K562 (cell line): Measurements from ENCODE around the gene RACGAP1. TPM values are rescaled to one million over a fixed set of nuclear protein-coding genes. Genes with fewer than 3 reads are reported as not detected.
A peak's percentile ranks its signal among the peaks of the same experiment; 100 is the strongest.

Source experiments
- ATAC-seq: fragments of 200-7000 bp; cut with Tn5 transposase; 3 replicates; pipeline ENCODE4 v1.9.1; 2020; ENCODE audit warnings: moderate library complexity
- BruUV-seq: library from RNA; stranded (reverse); fragments of 400-500 nt; replicated peaks from 2 replicates; lab custom pipeline; 2021; lab: Mats Ljungman, UMichigan
- CTCF ChIA-PET: fragments of 300-600 bp; formaldehyde crosslinking; extraction: SDS; loops from one replicate; lab custom pipeline; 2021; ENCODE audit warnings: low intra/inter-chr PET ratio; lab: Yijun Ruan, JAX
- POLR2A ChIA-PET: fragments of 300-600, 350-650 bp; sonication (Branson Sonifier 250); formaldehyde crosslinking; extraction: SDS; loops from one replicate; lab custom pipeline; 2021; ENCODE audit warnings: antibody characterized with exemption, inconsistent platforms; lab: Yijun Ruan, JAX
- DNase-seq, 4 experiments: peaks; one replicate each; pipeline versions ENCODE4 v3.0.0 to v3.0.0-alpha.2; 2011 to 2018; ENCODE audit warnings: low spot score in 3 of 4, mixed read lengths in 3 of 4; ENCODE audit errors: extremely low read depth in 1 of 4
- FAIRE-seq: peaks from 2 replicates; lab custom pipeline; 2011; peaks lifted over from hg19 to GRCh38; lab: Jason Lieb, UNC
- H2AFZ ChIP-seq: 2 replicates; pipeline ENCODE4 v1.6.0; 2011; ENCODE audit warnings: low read depth, low read length, control low read depth, inconsistent platforms
- H3K27ac ChIP-seq: fragments of 200-600 bp; 3 replicates; pipeline ENCODE4 v1.8.0; 2011; ENCODE audit warnings: low read depth, mild to moderate bottlenecking, control low read depth, inconsistent platforms, low read length, moderate library complexity, mixed read lengths; ENCODE audit errors: extremely low read depth
- H3K27me3 ChIP-seq, 2 experiments: fragments of 300-600 bp in 1 of 2; 2 replicates in 1 of 2; 3 replicates in 1 of 2; pipeline versions ENCODE4 v1.6.0 to v1.8.0; 2011; ENCODE audit warnings: inconsistent platforms in 2 of 2, low read length in 2 of 2, mild to moderate bottlenecking in 1 of 2, mixed read lengths in 1 of 2, moderate library complexity in 1 of 2; ENCODE audit not compliant: control insufficient read depth in 2 of 2, insufficient read depth in 2 of 2
- H3K36me3 ChIP-seq: fragments of 300-600 bp; 3 replicates; pipeline ENCODE4 v1.8.0; 2011; ENCODE audit warnings: mild to moderate bottlenecking, low read length, inconsistent platforms; ENCODE audit not compliant: control insufficient read depth, insufficient read depth
- H3K4me1 ChIP-seq, 2 experiments: fragments of 200-600 bp in 1 of 2; replicated peaks in 1 of 2; 2 replicates in 1 of 2; 3 replicates in 1 of 2; pipeline versions ENCODE4 v1.5.1 to v1.8.0; 2011; ENCODE audit warnings: inconsistent platforms in 2 of 2, low read length in 2 of 2, mild to moderate bottlenecking in 1 of 2, mixed read lengths in 1 of 2, moderate library complexity in 1 of 2; ENCODE audit not compliant: control insufficient read depth in 2 of 2, insufficient read depth in 2 of 2
- H3K4me2 ChIP-seq: 2 replicates; pipeline ENCODE4 v1.6.1; 2011; ENCODE audit warnings: low read length, control low read depth, inconsistent platforms, mixed read lengths; ENCODE audit not compliant: insufficient read depth
- H3K4me3 ChIP-seq: fragments of 200-600 bp; sonication (generic), shearing (Covaris generic); 2 replicates; pipeline ENCODE4 v1.5.1; 2016; ENCODE audit warnings: control low read depth, inconsistent platforms
- H3K79me2 ChIP-seq: fragments of 200-600 bp; 3 replicates; pipeline ENCODE4 v1.8.0; 2011; ENCODE audit warnings: low read length, inconsistent platforms; ENCODE audit not compliant: control insufficient read depth, insufficient read depth
- H3K9ac ChIP-seq, 2 experiments: 2 replicates each; pipeline versions ENCODE4 v1.6.0 to v1.6.1; 2011; ENCODE audit warnings: low read depth in 2 of 2, low read length in 2 of 2, control low read depth in 1 of 2, inconsistent platforms in 1 of 2, mild to moderate bottlenecking in 1 of 2, mixed read lengths in 1 of 2; ENCODE audit not compliant: insufficient read depth in 1 of 2
- H3K9me1 ChIP-seq: one replicate; pipeline ENCODE4 v1.6.0; 2011; ENCODE audit warnings: inconsistent platforms, mild to moderate bottlenecking, low read length, moderate library complexity; ENCODE audit not compliant: control insufficient read depth, insufficient read depth
- H3K9me3 ChIP-seq: replicated peaks from 2 replicates; pipeline ENCODE4 v1.5.1; 2011; ENCODE audit warnings: low read depth, low read length, inconsistent platforms; ENCODE audit not compliant: control insufficient read depth, insufficient read depth
- H4K20me1 ChIP-seq: replicated peaks from 2 replicates; pipeline ENCODE4 v1.6.1; 2011; ENCODE audit warnings: low read length, inconsistent platforms, mixed read lengths; ENCODE audit not compliant: control insufficient read depth, insufficient read depth
- MTA3 ChIP-seq: fragments of 450-650 bp; formaldehyde crosslinking; IDR thresholded peaks from 2 replicates; pipeline ENCODE4 v1.6.1; 2017; ENCODE audit warnings: mild to moderate bottlenecking, borderline replicate concordance
- PRDM10 ChIP-seq: fragments of 450-650 bp; IDR thresholded peaks from 2 replicates; pipeline ENCODE4 v1.6.1; 2018; ENCODE audit not compliant: partially characterized antibody
- SNIP1 ChIP-seq: fragments of 450-650 bp; IDR thresholded peaks from 2 replicates; pipeline ENCODE4 v1.7.1; 2017; ENCODE audit warnings: low read depth, mild to moderate bottlenecking
- WGBS: fragments of 100-300 bp; shearing (Covaris generic); methylation state at CpG from one replicate; pipeline ENCODE4 v1.1.6; 2016; ENCODE audit warnings: low coverage, mixed read lengths; ENCODE audit not compliant: insufficient coverage; ENCODE audit errors: missing lambda C conversion rate; 5-methylcytosine and 5-hydroxymethylcytosine counted together
- in situ Hi-C: fragments of 300-500 bp; cut with MboI; formaldehyde crosslinking; loops from 4 replicates; pipeline ENCODE4 v1.15.0; 2018; ENCODE audit warnings: inconsistent platforms, mixed read lengths
- intact Hi-C: fragments of 100-400 bp; cut with micrococcal nuclease; formaldehyde crosslinking; loops from 2 replicates; pipeline ENCODE4 v1.14.2; 2022
- polyA plus RNA-seq, 8 experiments: library from polyadenylated mRNA; depleted of rRNA in 4 of 8; stranded (reverse) in 5 of 8; unstranded in 3 of 8; fragments of >200 nt; fragmentation: Nextera tagmentation in 2 of 8; fragmentation: Illumina TruSeq in 1 of 8; extraction: Ambion mirVana in 2 of 8; extraction: Trizol in 1 of 8; gene quantifications; 2 replicates each; pipeline versions ENCODE4 v1.2.1 to v1.2.3, GENCODE V29; 2011 to 2014; ENCODE audit warnings: inconsistent platforms in 1 of 8, missing spikeins in 1 of 8
- total RNA-seq, 7 experiments: library from RNA; depleted of rRNA in 6 of 7; stranded (reverse); fragments of >200 nt in 6 of 7; fragmentation: Illumina TruSeq in 2 of 7; extraction: Trizol in 2 of 7; gene quantifications; 2 replicates each; pipeline versions ENCODE4 v1.2.1 to v1.2.3, GENCODE V29; 2011 to 2021; ENCODE audit warnings: low replicate concordance in 1 of 7
- TF ChIP-seq, protein P1 (sequence below): IDR thresholded peaks from 2 replicates; pipeline ENCODE4 v1.6.1; 2016; ENCODE audit warnings: missing genetic modification characterization, missing compliant biosample characterization
- TF ChIP-seq, protein P2 (sequence below), 2 experiments: IDR thresholded peaks in 1 of 2; conservative IDR thresholded peaks in 1 of 2; 2 replicates each; pipeline ENCODE4 v1.6.1; 2016; ENCODE audit warnings: low read depth in 2 of 2, mild to moderate bottlenecking in 1 of 2, missing compliant biosample characterization in 1 of 2, missing genetic modification characterization in 1 of 2, moderate library complexity in 1 of 2
- TF ChIP-seq, protein P3 (sequence below): sonication (generic); formaldehyde crosslinking; IDR thresholded peaks from 2 replicates; pipeline ENCODE4 v1.8.0; 2022; ENCODE audit warnings: mild to moderate bottlenecking, missing genetic modification reagents, borderline replicate concordance

RACGAP1 gene
- total and polyA plus RNA-seq, 9 of the 15 experiments (the other 6 are each of a cell fraction or from before 2014, with no cell fraction given), result 56.4 to 92.9 (median 71.8) TPM

GRCh38 chr12:50073712-50074111, 48.4 kb upstream of the RACGAP1 start:
- Histone ChIP-seq H3K36me3 (no peaks in the 10 kb centered on the region), H3K4me1 (peaks cover 24 to 25% of the 10 kb centered on the region in 2 experiments; a peak in 4 of 5 replicates), H2AFZ (no peak overlapping the region), H3K4me2 (no peak overlapping the region), H3K27ac (no peak overlapping the region), H3K27me3 (peaks cover 0 to 3% of the 10 kb centered on the region in 2 experiments; a peak in 1 of 5 replicates), H3K9me1 (peaks cover 8% of the 10 kb centered on the region), H3K4me3 (no peak overlapping the region), H3K9me3 (no peaks in the 10 kb centered on the region), H3K79me2 (no peaks in the 10 kb centered on the region), H4K20me1 (no peaks in the 10 kb centered on the region), H3K9ac (no peak overlapping the region)
- in situ Hi-C loops (loop anchor here (5.0 kb wide), 1 partner anchor 239 kb away; no protein-coding TSS in a partner anchor), intact Hi-C loops (no loop called here)
- FAIRE-seq (no peak), ATAC-seq (no peak), DNase-seq (no peak)
- CTCF ChIA-PET, result interaction anchor here (1.4 to 5.8 kb wide), 2 partner anchors 53 to 102 kb away, joined by 4 to 66 read pairs; no protein-coding TSS in a partner anchor
- POLR2A ChIA-PET, result interaction anchor here (0.5 kb wide), 1 partner anchor 211 kb away, joined by 3 read pairs; no protein-coding TSS in a partner anchor
- WGBS, result 43% methylated on average over 10 of the region's 10 CpGs
- BruUV-seq, result no TSS peak
- TF ChIP-seq PRDM10 (peak; percentile 70), MTA3 (no peak), SNIP1 (no peak)
- TF ChIP-seq, protein P1, sequence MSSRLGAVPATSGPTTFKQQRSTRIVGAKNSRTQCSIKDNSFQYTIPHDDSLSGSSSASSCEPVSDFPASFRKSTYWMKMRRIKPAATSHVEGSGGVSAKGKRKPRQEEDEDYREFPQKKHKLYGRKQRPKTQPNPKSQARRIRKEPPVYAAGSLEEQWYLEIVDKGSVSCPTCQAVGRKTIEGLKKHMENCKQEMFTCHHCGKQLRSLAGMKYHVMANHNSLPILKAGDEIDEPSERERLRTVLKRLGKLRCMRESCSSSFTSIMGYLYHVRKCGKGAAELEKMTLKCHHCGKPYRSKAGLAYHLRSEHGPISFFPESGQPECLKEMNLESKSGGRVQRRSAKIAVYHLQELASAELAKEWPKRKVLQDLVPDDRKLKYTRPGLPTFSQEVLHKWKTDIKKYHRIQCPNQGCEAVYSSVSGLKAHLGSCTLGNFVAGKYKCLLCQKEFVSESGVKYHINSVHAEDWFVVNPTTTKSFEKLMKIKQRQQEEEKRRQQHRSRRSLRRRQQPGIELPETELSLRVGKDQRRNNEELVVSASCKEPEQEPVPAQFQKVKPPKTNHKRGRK (tag), result no peak
- TF ChIP-seq, protein P2, sequence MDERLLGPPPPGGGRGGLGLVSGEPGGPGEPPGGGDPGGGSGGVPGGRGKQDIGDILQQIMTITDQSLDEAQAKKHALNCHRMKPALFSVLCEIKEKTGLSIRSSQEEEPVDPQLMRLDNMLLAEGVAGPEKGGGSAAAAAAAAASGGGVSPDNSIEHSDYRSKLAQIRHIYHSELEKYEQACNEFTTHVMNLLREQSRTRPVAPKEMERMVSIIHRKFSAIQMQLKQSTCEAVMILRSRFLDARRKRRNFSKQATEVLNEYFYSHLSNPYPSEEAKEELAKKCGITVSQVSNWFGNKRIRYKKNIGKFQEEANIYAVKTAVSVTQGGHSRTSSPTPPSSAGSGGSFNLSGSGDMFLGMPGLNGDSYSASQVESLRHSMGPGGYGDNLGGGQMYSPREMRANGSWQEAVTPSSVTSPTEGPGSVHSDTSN (CRISPR knock-in tag; IDR thresholded peaks at IDR 0.05; ENCODE audit: low read depth), result no peak
- TF ChIP-seq, protein P2 (tag; conservative IDR thresholded peaks at IDR 0.05; ENCODE audit: low read depth), result no peak
- TF ChIP-seq, protein P3, sequence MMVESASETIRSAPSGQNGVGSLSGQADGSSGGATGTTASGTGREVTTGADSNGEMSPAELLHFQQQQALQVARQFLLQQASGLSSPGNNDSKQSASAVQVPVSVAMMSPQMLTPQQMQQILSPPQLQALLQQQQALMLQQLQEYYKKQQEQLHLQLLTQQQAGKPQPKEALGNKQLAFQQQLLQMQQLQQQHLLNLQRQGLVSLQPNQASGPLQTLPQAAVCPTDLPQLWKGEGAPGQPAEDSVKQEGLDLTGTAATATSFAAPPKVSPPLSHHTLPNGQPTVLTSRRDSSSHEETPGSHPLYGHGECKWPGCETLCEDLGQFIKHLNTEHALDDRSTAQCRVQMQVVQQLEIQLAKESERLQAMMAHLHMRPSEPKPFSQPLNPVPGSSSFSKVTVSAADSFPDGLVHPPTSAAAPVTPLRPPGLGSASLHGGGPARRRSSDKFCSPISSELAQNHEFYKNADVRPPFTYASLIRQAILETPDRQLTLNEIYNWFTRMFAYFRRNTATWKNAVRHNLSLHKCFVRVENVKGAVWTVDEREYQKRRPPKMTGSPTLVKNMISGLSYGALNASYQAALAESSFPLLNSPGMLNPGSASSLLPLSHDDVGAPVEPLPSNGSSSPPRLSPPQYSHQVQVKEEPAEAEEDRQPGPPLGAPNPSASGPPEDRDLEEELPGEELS (CRISPR knock-in tag), result no peak
